HCT116 (cell line): Measurements from ENCODE around the gene MAST4. TPM values are rescaled to one million over a fixed set of nuclear protein-coding genes. Genes with fewer than 3 reads are reported as not detected.

Source experiments
- ATAC-seq: fragments of 200-7000 bp; cut with Tn5 transposase; 2 replicates; pipeline ENCODE4 v1.9.1; 2020; ENCODE audit warnings: mild to moderate bottlenecking, moderate library complexity
- BruUV-seq: library from RNA; stranded (reverse); fragments of 400-500 nt; replicated peaks from 2 replicates; lab custom pipeline; 2021; lab: Mats Ljungman, UMichigan
- CTCF ChIA-PET: fragments of 300-600 bp; sonication (Branson Sonifier 250); formaldehyde crosslinking; loops from one replicate; lab custom pipeline; 2021; ENCODE audit warnings: antibody characterized with exemption; lab: Charles Lee
- POLR2A ChIA-PET: fragments of 300-600, 350-600 bp; sonication (Branson Sonifier 250); formaldehyde crosslinking; loops from one replicate; lab custom pipeline; 2021; ENCODE audit warnings: antibody characterized with exemption; lab: Charles Lee
- RAD21 ChIA-PET, 2 experiments: fragments of 300-600 bp; sonication (Branson Sonifier 250); formaldehyde crosslinking; loops; one replicate each; lab custom pipeline; 2023; ENCODE audit warnings: low total read pairs in 2 of 2; ENCODE audit not compliant: uncharacterized antibody in 2 of 2, unreplicated experiment in 2 of 2, low non-redundant PET in 1 of 2; lab: Charles Lee
- DNase-seq: peaks from one replicate; pipeline ENCODE4 v3.0.0-alpha.2; 2010; ENCODE audit warnings: low read depth, low spot score
- H2AFZ ChIP-seq: fragments of 200-600 bp; shearing (Covaris generic), sonication (generic); 2 replicates; pipeline ENCODE4 v1.6.1; 2017; ENCODE audit warnings: low read depth, mixed run types, mixed read lengths, antibody characterized with exemption, low read length; ENCODE audit not compliant: poor library complexity, severe bottlenecking
- H3K27ac ChIP-seq: 2 replicates; pipeline ENCODE4 v1.5.1; 2012; ENCODE audit warnings: low read depth, low read length
- H3K27me3 ChIP-seq: fragments of 200-600 bp; sonication (generic); 2 replicates; pipeline ENCODE4 v1.6.1; 2016; ENCODE audit warnings: mixed run types, low read length, mixed read lengths; ENCODE audit not compliant: insufficient read depth
- H3K36me3 ChIP-seq, 2 experiments: fragments of 200-500 bp in 1 of 2; fragments of 200-600 bp in 1 of 2; sonication (Bioruptor generic) in 1 of 2; sonication (generic) in 1 of 2; 2 replicates each; pipeline versions ENCODE4 v1.5.1 to v1.6.1; 2014 to 2016; ENCODE audit warnings: low read length in 2 of 2, inconsistent platforms in 1 of 2, mixed read lengths in 1 of 2, mixed run types in 1 of 2; ENCODE audit not compliant: insufficient read depth in 2 of 2, control insufficient read depth in 1 of 2
- H3K4me1 ChIP-seq, 2 experiments: fragments of 200-600 bp in 1 of 2; sonication (generic) in 1 of 2; 2 replicates each; pipeline versions ENCODE4 v1.5.1 to v1.6.1; 2012 to 2017; ENCODE audit warnings: low read length in 2 of 2, inconsistent platforms in 1 of 2, mild to moderate bottlenecking in 1 of 2, mixed read lengths in 1 of 2, mixed run types in 1 of 2, moderate library complexity in 1 of 2; ENCODE audit not compliant: insufficient read depth in 2 of 2, control insufficient read depth in 1 of 2
- H3K4me2 ChIP-seq: fragments of 200-600 bp; sonication (generic); 2 replicates; pipeline ENCODE4 v1.6.1; 2017; ENCODE audit warnings: mixed run types, low read length, mixed read lengths
- H3K4me3 ChIP-seq, 2 experiments: fragments of 200-600 bp in 1 of 2; sonication (generic) in 1 of 2; replicated peaks in 1 of 2; 2 replicates each; pipeline ENCODE4 v1.5.1; 2011 to 2016; ENCODE audit warnings: low read length in 2 of 2, control low read depth in 1 of 2, low read depth in 1 of 2, mild to moderate bottlenecking in 1 of 2, mixed read lengths in 1 of 2, mixed run types in 1 of 2
- H3K79me2 ChIP-seq: fragments of 200-600 bp; sonication (generic); 2 replicates; pipeline ENCODE4 v1.6.1; 2017; ENCODE audit warnings: mild to moderate bottlenecking, mixed run types, low read length, moderate library complexity, mixed read lengths; ENCODE audit not compliant: insufficient read depth
- H3K9ac ChIP-seq: fragments of 200-600 bp; sonication (generic); 2 replicates; pipeline ENCODE4 v1.6.1; 2016; ENCODE audit warnings: low read length, mixed read lengths
- H3K9me2 ChIP-seq: fragments of 200-600 bp; sonication (generic), shearing (Covaris generic); 2 replicates; pipeline ENCODE4 v1.6.1; 2017; ENCODE audit warnings: mixed run types, mild to moderate bottlenecking, moderate library complexity; ENCODE audit not compliant: insufficient read depth
- H3K9me3 ChIP-seq, 2 experiments: fragments of 200-500 bp in 1 of 2; fragments of 200-600 bp in 1 of 2; sonication (Bioruptor generic) in 1 of 2; sonication (generic) in 1 of 2; 2 replicates each; pipeline ENCODE4 v1.6.1; 2014 to 2017; ENCODE audit warnings: low read length in 2 of 2, mixed read lengths in 2 of 2, inconsistent platforms in 1 of 2, low read depth in 1 of 2, mild to moderate bottlenecking in 1 of 2, mixed run types in 1 of 2, moderate library complexity in 1 of 2; ENCODE audit not compliant: control insufficient read depth in 1 of 2, insufficient read depth in 1 of 2
- H4K20me1 ChIP-seq: fragments of 200-600 bp; sonication (generic), shearing (Covaris generic); 2 replicates; pipeline ENCODE4 v1.6.1; 2017; ENCODE audit warnings: mixed run types, mild to moderate bottlenecking, moderate library complexity; ENCODE audit not compliant: insufficient read depth
- CEBPB ChIP-seq: IDR thresholded peaks from 2 replicates; pipeline ENCODE4 v1.6.1; 2012; ENCODE audit warnings: low read depth
- EZH2 ChIP-seq: fragments of 200-600 bp; sonication (generic); IDR thresholded peaks from 2 replicates; pipeline ENCODE4 v1.6.1; 2017; ENCODE audit warnings: antibody characterized with exemption, mixed run types
- FOSL1 ChIP-seq: IDR thresholded peaks from 2 replicates; pipeline ENCODE4 v1.6.1; 2012; ENCODE audit warnings: low read depth
- RAD21 ChIP-seq: IDR thresholded peaks from 2 replicates; pipeline ENCODE4 v1.6.1; 2012; ENCODE audit warnings: low read depth, mild to moderate bottlenecking
- SP1 ChIP-seq: IDR thresholded peaks from 2 replicates; pipeline ENCODE4 v1.6.1; 2012; ENCODE audit warnings: low read depth
- TCF7L2 ChIP-seq: IDR thresholded peaks from 2 replicates; pipeline ENCODE4 v1.7.0; 2011; ENCODE audit warnings: borderline replicate concordance, inconsistent platforms; ENCODE audit not compliant: insufficient read depth, insufficient read length; ENCODE audit errors: extremely low read depth
- ZNF274 ChIP-seq: fragments of 200-500 bp; sonication (Bioruptor generic); IDR thresholded peaks from 2 replicates; pipeline ENCODE4 v1.6.1; 2014; ENCODE audit warnings: mild to moderate bottlenecking, low read depth, low read length, inconsistent platforms
- intact Hi-C: fragments of 100-400 bp; cut with micrococcal nuclease; formaldehyde crosslinking; loops from 2 replicates; pipeline ENCODE4 v1.10.0; 2022
- total RNA-seq: library from RNA; stranded (reverse); gene quantifications from one replicate; pipeline ENCODE4 v1.2.1, GENCODE V29; 2021; ENCODE audit not compliant: unreplicated experiment
- TF ChIP-seq, protein P1 (sequence below): IDR thresholded peaks from 2 replicates; pipeline ENCODE4 v1.6.1; 2012; ENCODE audit warnings: low read depth
- TF ChIP-seq, protein P2 (sequence below): IDR thresholded peaks from 2 replicates; pipeline ENCODE4 v1.6.1; 2011; ENCODE audit warnings: mild to moderate bottlenecking, low read length, moderate library complexity; ENCODE audit not compliant: insufficient replicate concordance; ENCODE audit errors: extremely low read depth
- TF ChIP-seq, protein P3 (sequence below): IDR thresholded peaks from 2 replicates; pipeline ENCODE4 v1.6.1; 2012
- TF ChIP-seq, protein P4 (sequence below): IDR thresholded peaks from 2 replicates; pipeline ENCODE4 v1.6.1; 2012

The MAST4 gene
- total RNA-seq, 1 experiment from 2014 or later = 1.1 TPM

DNA sequence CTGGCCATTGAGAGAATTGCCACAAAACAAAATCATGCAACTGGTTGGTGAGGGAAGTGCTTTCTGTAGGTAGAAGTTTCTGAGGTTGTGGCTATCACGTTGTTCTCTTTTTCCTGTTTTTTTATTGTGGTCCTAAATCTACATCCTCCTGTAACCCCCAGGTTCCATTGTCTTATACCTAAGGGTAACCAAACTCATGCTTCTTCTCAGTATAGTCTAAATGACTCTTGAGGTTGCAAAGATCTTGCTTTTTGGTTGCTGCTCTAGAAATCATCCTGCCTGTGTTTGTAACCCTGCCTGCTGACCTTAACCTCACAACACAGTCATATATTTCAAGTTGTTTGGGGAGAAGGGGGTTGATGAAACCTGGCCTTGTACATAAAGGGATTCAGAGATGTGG lies 327.3 kb downstream of the MAST4 start:
- ChIA-PET POLR2A (no interaction called here), CTCF (no interaction called here)
- H3K9me3 ChIP-seq = no peaks in the 10 kb centered on the region

More for the DNA sequence above, 327.3 kb downstream of the MAST4 start:
- H3K9ac ChIP-seq = no peak overlapping the region
- DNase-seq (no peak), ATAC-seq (no peak)
- RAD21 ChIA-PET = no interaction called here
- no peaks in the 10 kb centered on the region for H3K4me1 ChIP-seq
- H3K27ac ChIP-seq = no peak overlapping the region
- H2AFZ ChIP-seq = no peak overlapping the region
- BruUV-seq = no TSS peak
- H3K4me3 ChIP-seq = no peak overlapping the region
- intact Hi-C loops = no loop called here
- H3K9me2 ChIP-seq = no peaks in the 10 kb centered on the region
- H3K27me3 ChIP-seq = peaks cover 7% of the 10 kb centered on the region; the same call in 1 of the 2 replicates
- TF ChIP-seq ZNF274 (no peak), SP1 (no peak), CEBPB (no peak), TCF7L2 (no peak), EZH2 (no peak), FOSL1 (no peak), RAD21 (no peak)
- TF ChIP-seq, protein P1, sequence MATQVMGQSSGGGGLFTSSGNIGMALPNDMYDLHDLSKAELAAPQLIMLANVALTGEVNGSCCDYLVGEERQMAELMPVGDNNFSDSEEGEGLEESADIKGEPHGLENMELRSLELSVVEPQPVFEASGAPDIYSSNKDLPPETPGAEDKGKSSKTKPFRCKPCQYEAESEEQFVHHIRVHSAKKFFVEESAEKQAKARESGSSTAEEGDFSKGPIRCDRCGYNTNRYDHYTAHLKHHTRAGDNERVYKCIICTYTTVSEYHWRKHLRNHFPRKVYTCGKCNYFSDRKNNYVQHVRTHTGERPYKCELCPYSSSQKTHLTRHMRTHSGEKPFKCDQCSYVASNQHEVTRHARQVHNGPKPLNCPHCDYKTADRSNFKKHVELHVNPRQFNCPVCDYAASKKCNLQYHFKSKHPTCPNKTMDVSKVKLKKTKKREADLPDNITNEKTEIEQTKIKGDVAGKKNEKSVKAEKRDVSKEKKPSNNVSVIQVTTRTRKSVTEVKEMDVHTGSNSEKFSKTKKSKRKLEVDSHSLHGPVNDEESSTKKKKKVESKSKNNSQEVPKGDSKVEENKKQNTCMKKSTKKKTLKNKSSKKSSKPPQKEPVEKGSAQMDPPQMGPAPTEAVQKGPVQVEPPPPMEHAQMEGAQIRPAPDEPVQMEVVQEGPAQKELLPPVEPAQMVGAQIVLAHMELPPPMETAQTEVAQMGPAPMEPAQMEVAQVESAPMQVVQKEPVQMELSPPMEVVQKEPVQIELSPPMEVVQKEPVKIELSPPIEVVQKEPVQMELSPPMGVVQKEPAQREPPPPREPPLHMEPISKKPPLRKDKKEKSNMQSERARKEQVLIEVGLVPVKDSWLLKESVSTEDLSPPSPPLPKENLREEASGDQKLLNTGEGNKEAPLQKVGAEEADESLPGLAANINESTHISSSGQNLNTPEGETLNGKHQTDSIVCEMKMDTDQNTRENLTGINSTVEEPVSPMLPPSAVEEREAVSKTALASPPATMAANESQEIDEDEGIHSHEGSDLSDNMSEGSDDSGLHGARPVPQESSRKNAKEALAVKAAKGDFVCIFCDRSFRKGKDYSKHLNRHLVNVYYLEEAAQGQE = no peak
- TF ChIP-seq, protein P2, sequence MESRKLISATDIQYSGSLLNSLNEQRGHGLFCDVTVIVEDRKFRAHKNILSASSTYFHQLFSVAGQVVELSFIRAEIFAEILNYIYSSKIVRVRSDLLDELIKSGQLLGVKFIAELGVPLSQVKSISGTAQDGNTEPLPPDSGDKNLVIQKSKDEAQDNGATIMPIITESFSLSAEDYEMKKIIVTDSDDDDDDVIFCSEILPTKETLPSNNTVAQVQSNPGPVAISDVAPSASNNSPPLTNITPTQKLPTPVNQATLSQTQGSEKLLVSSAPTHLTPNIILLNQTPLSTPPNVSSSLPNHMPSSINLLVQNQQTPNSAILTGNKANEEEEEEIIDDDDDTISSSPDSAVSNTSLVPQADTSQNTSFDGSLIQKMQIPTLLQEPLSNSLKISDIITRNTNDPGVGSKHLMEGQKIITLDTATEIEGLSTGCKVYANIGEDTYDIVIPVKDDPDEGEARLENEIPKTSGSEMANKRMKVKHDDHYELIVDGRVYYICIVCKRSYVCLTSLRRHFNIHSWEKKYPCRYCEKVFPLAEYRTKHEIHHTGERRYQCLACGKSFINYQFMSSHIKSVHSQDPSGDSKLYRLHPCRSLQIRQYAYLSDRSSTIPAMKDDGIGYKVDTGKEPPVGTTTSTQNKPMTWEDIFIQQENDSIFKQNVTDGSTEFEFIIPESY = no peak
- TF ChIP-seq, protein P3, sequence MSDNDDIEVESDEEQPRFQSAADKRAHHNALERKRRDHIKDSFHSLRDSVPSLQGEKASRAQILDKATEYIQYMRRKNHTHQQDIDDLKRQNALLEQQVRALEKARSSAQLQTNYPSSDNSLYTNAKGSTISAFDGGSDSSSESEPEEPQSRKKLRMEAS = no peak
- TF ChIP-seq, protein P4, sequence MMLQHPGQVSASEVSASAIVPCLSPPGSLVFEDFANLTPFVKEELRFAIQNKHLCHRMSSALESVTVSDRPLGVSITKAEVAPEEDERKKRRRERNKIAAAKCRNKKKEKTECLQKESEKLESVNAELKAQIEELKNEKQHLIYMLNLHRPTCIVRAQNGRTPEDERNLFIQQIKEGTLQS = no peak
- no peaks in the 10 kb centered on the region for H3K36me3 ChIP-seq
- no peaks in the 10 kb centered on the region for H3K79me2 ChIP-seq
- H4K20me1 ChIP-seq = no peaks in the 10 kb centered on the region
- no peak overlapping the region for H3K4me2 ChIP-seq
